GM18498 (cell line): ENCODE data around the gene SLC24A4.

Experiments used
- ATAC-seq: cut with Tn5 transposase; IDR thresholded peaks from one replicate; pipeline ENCODE4 v1.9.1; 2021; ENCODE audit warnings: mild to moderate bottlenecking, moderate library complexity; ENCODE audit not compliant: unreplicated experiment

The SLC24A4 gene

GRCh38 chr14:92495027-92495426, 172.1 kb downstream of the SLC24A4 start:
- ATAC-seq: no peak

GRCh38 chr14:92496191-92496857, 173.4 kb downstream of the SLC24A4 start:
- no peak for ATAC-seq

- no peak for ATAC-seq
These were observed 174.4 kb downstream of the SLC24A4 start for GRCh38 chr14:92497391-92497790.

GRCh38 chr14:92499234-92499633, 176.3 kb downstream of the SLC24A4 start:
- no peak for ATAC-seq

- ATAC-seq: no peak
These were observed 177.6 kb downstream of the SLC24A4 start for GRCh38 chr14:92500491-92500941.

GRCh38 chr14:92501891-92502351, 179.0 kb downstream of the SLC24A4 start:
- ATAC-seq: no peak

GRCh38 chr14:92502541-92503286, 179.7 kb downstream of the SLC24A4 start:
- ATAC-seq: no peak

- no peak for ATAC-seq
These were observed 181.0 kb downstream of the SLC24A4 start for GRCh38 chr14:92503756-92504491.

GRCh38 chr14:92505826-92506225, 182.9 kb downstream of the SLC24A4 start:
- ATAC-seq: no peak

GRCh38 chr14:92506231-92506630, 183.3 kb downstream of the SLC24A4 start:
- no peak for ATAC-seq

- peak; percentile 53 for ATAC-seq
These were observed 184.3 kb downstream of the SLC24A4 start for GRCh38 chr14:92507174-92507768.

GRCh38 chr14:92510972-92511371, 188.0 kb downstream of the SLC24A4 start:
- ATAC-seq: no peak

- ATAC-seq: no peak
These were observed 188.7 kb downstream of the SLC24A4 start for GRCh38 chr14:92511453-92512238.

GRCh38 chr14:92512807-92513203, 189.8 kb downstream of the SLC24A4 start:
- no peak for ATAC-seq

- ATAC-seq: peak; percentile 64
These were observed 190.4 kb downstream of the SLC24A4 start, which contains the start of gene RIN3 for GRCh38 chr14:92513204-92513965. Gene RIN3 (plus strand): TSS chr14:92513781. CDS start chr14:92513933, 152 bp downstream.

- peak; percentile 35 for ATAC-seq
These were observed 191.2 kb downstream of the SLC24A4 start for GRCh38 chr14:92513966-92514843.

- no peak for ATAC-seq
These were observed 192.0 kb downstream of the SLC24A4 start for GRCh38 chr14:92514844-92515514.
